HG03558 (cell line): ENCODE data around the gene NCOA7.
"Not testable (repeated sequence)": the region's sequence is repeated elsewhere in the genome, so short reads cannot be mapped to it uniquely, and the experiment has no call there.

Experiments used
- ATAC-seq: cut with Tn5 transposase; IDR thresholded peaks from one replicate; pipeline ENCODE4 v1.9.1; 2021; ENCODE audit warnings: moderate number of reproducible peaks; ENCODE audit not compliant: unreplicated experiment; ENCODE audit errors: extremely low read depth

Gene NCOA7

DNA sequence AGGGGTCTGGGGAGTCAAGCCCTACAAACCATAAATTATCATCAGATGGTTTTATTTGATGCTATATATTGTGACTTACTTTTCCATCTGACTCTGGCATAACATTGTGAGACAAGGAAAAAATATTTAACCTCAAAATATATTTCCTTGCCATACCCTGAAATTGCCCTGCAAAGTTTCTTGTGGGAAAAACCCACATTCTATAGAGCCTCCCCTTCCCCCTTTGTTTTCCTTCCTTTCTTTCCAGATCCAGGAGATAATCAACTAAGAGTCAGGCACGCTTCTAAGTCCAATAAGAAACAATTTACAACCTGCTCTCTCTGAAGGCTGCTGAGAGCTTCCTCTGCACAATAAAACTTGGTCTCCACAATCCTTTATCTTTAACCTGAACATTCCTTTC, 148.3 kb downstream of the NCOA7 start:
- no peak for ATAC-seq

- ATAC-seq: no peak
Observed at GRCh38 chr6:125939791-125940190, 149.0 kb downstream of the NCOA7 start.

DNA sequence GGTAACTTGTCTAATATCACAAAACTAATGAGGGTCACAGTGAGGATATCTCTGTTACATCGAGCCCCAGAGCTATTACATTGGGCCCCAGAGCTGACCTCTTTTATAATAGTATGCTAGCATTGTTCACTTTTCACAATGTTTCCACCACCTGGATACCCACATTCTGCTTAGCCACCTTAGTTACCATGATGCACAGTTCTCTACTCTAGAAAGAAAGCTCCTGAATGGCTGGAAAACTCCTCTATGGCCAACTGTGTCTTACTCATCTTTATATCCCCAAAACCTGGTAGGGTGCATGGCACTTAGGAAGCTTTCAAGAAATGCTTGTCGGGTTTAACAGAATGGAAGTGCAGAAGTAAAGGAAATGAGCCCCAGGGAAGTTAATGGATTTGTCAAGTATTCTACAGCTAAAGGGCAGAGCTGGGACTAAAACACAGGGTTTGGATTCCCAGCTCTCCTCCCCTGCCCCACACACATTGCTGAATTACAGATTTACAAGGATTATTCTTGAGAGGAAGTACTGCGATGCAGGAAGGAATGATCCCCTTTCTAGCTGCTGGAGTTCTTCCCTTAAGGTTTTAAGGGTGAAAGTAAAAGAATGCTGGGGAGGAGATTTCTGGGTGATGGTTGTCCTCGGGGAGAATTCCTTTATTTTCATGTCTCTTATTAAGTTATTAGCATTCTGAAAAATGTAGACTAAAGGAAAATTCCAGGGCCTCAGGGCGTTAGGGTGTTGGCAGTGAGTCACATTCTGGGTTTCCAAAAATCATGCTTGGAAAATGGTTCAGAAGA, 149.7 kb downstream of the NCOA7 start:
- ATAC-seq: no peak

- no peak for ATAC-seq
Observed at GRCh38 chr6:125942672-125943527, 152.1 kb downstream of the NCOA7 start.

- no peak for ATAC-seq
Observed at GRCh38 chr6:125943528-125944433, 153.0 kb downstream of the NCOA7 start.

- no peak for ATAC-seq
Observed at GRCh38 chr6:125944434-125944816, 153.7 kb downstream of the NCOA7 start.

GRCh38 chr6:125944896-125945295, 154.1 kb downstream of the NCOA7 start:
- no peak for ATAC-seq

DNA sequence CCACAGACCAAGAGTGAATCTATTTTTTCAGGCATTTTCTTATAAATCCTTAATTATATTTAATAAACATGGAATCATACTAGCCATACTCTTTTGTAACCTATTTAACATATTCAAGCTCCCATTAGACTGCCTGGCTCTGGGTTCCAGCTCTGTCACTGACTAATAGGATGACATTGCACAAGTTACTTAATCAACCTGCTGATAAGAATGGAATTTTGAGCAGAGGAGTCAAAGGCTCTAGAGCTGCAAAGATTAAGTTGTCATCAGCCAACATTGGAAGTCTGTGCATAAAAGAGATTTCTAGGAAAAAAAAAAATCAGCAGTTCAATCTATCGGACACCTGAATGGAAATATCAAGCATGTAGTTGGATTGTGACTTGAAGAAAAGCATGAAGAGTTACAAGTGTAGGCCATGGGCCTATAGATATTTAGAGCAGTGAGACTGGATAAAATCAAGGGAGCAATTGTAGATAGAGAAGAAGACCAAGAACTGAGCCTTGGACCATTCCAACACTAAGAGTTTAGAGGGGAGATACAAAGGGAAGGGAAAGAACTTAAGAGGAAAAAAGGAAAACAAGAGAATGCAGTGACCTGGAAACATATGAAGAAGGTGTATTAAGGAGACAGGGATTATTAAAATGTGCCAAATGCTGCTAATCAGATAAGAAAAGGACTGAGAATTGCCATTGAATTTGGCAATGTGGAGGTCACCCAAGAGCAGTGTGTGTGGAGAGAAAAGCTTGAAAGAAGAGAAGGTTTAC, 154.8 kb downstream of the NCOA7 start:
- no peak for ATAC-seq

GRCh38 chr6:125947615-125948014, 156.9 kb downstream of the NCOA7 start:
- no peak for ATAC-seq

- ATAC-seq: no peak
Observed at GRCh38 chr6:125948455-125948854, 157.7 kb downstream of the NCOA7 start.

GRCh38 chr6:125949069-125949468, 158.3 kb downstream of the NCOA7 start:
- no peak for ATAC-seq

GRCh38 chr6:125950293-125950692, 159.5 kb downstream of the NCOA7 start:
- no peak for ATAC-seq

DNA sequence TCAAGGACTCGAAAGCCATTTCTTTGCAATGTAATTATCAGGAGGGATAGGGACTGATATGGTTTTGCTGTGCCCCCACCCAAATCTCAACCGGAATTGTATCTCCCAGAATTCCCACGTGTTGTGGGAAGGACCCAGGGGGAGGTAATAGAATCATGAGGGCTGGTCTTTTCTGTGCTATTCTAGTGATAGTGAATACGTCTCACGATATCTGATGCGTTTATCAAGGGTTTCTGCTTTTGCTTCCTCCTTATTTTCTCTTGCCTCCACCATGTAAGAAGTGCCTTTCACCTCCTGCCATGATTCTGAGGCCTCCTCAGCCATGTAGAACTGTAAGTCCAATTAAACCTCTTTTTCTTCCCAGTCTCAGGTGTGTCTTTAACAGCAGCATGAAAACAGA, 160.0 kb downstream of the NCOA7 start:
- ATAC-seq: not testable (repeated sequence)

GRCh38 chr6:125951323-125951722, 160.6 kb downstream of the NCOA7 start:
- no peak for ATAC-seq

- ATAC-seq: no peak
Observed at GRCh38 chr6:125952764-125953501, 162.2 kb downstream of the NCOA7 start.

- ATAC-seq: no peak
Observed at GRCh38 chr6:125953502-125953875, 162.7 kb downstream of the NCOA7 start.

DNA sequence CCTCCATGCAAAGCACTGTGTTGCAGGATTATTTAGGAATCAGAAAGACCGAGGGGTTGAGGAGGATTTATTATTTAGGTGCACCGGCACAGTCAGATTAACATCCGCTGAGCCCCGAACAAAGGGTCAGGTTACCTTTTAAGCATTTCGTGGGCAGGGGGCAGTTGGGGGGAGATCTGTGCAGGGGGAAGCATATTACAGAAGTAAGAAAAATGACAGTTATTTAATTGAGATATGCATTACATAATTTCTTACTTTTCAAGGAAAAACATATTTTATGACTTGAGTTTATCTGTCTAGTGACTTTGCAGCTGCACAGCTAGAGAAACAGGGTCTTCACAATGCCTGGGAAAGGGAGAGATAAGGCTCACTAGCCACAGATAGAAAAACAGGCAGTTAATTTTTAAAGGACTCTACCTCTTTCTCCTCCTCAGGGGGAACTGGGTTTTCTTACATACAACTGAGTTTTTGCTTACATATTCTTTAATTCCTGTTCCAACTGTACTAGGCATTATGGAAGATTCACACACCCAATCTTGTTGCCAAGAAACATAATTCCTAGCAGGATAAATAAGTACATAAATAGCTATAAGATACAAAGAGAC, 164.1 kb downstream of the NCOA7 start:
- no peak for ATAC-seq

- ATAC-seq: no peak
Observed at GRCh38 chr6:125955973-125956372, 165.2 kb downstream of the NCOA7 start.
